Measurements from ENCODE around the gene CCDC150. TPM values are rescaled to one million over a fixed set of nuclear protein-coding genes. Genes with fewer than 3 reads are reported as not detected.

Gene CCDC150
- total and polyA plus RNA-seq, 9 of the 15 experiments (the other 6 are each of a cell fraction or from before 2014, with no cell fraction given), result 4.4 to 23.1 (median 11.3) TPM

GRCh38 chr2:196742216-196742615, 102.7 kb downstream of the CCDC150 start:
- intact Hi-C loops (cut with micrococcal nuclease) (no loop called here), in situ Hi-C loops (cut with MboI) (loop anchor here (25.0 kb wide), 1 partner anchor 605 kb away; no protein-coding TSS in a partner anchor)
- Histone ChIP-seq H3K9ac (ENCODE audit: insufficient read depth in 1 of 2, low read depth in 2 of 2, low read length in 2 of 2) (no peak overlapping the region), H3K9me3 (replicated peaks; ENCODE audit: control insufficient read depth, insufficient read depth, low read depth, low read length) (no peaks in the 10 kb centered on the region), H3K36me3 (ENCODE audit: control insufficient read depth, insufficient read depth, low read length) (no peaks in the 10 kb centered on the region; the same call in 2 of the 3 replicates), H3K27me3 (ENCODE audit: control insufficient read depth in 2 of 2, insufficient read depth in 2 of 2, low read length in 2 of 2) (no peaks in the 10 kb centered on the region), H3K79me2 (ENCODE audit: control insufficient read depth, insufficient read depth, low read length) (no peaks in the 10 kb centered on the region), H2AFZ (ENCODE audit: low read depth, low read length) (no peak overlapping the region), H3K4me1 (replicated peaks in 1 of 2; ENCODE audit: control insufficient read depth in 2 of 2, insufficient read depth in 2 of 2, low read length in 2 of 2) (no peaks in the 10 kb centered on the region; a peak in 2 of 5 replicates), H3K27ac (ENCODE audit: extremely low read depth, low read depth, low read length) (no peak overlapping the region), H4K20me1 (replicated peaks; ENCODE audit: control insufficient read depth, insufficient read depth, low read length) (no peaks in the 10 kb centered on the region), H3K9me1 (ENCODE audit: control insufficient read depth, insufficient read depth, low read length) (no peaks in the 10 kb centered on the region), H3K4me3 (no peak overlapping the region), H3K4me2 (ENCODE audit: insufficient read depth, low read length) (no peak overlapping the region)
- no TSS peak for BruUV-seq (replicated peaks)
- CTCF ChIA-PET (ENCODE audit: low intra/inter-chr PET ratio), result no interaction called here
- WGBS (ENCODE audit: insufficient coverage, low coverage, missing lambda C conversion rate), result 41% methylated on average over 3 of the region's 3 CpGs
- ATAC-seq, result no peak
- POLR2A ChIA-PET, result no interaction called here
- TF ChIP-seq EWSR1 (IDR thresholded peaks at IDR 0.05; ENCODE audit: borderline replicate concordance, low read depth, partially characterized antibody) (no peak), POLR2B (IDR thresholded peaks at IDR 0.05; ENCODE audit: low read depth, partially characterized antibody) (no peak), DPF2 (IDR thresholded peaks at IDR 0.05) (no peak), MYNN (IDR thresholded peaks at IDR 0.05) (no peak), MYNN (CRISPR knock-in tag; IDR thresholded peaks at IDR 0.05) (no peak), MEF2D (tag; conservative IDR thresholded peaks at IDR 0.05; ENCODE audit: low read depth) (no peak), PCBP1 (IDR thresholded peaks at IDR 0.05; ENCODE audit: low read depth, low read length, poor library complexity, severe bottlenecking) (no peak), CHAMP1 (IDR thresholded peaks at IDR 0.05) (no peak)
- TF ChIP-seq, protein P1, sequence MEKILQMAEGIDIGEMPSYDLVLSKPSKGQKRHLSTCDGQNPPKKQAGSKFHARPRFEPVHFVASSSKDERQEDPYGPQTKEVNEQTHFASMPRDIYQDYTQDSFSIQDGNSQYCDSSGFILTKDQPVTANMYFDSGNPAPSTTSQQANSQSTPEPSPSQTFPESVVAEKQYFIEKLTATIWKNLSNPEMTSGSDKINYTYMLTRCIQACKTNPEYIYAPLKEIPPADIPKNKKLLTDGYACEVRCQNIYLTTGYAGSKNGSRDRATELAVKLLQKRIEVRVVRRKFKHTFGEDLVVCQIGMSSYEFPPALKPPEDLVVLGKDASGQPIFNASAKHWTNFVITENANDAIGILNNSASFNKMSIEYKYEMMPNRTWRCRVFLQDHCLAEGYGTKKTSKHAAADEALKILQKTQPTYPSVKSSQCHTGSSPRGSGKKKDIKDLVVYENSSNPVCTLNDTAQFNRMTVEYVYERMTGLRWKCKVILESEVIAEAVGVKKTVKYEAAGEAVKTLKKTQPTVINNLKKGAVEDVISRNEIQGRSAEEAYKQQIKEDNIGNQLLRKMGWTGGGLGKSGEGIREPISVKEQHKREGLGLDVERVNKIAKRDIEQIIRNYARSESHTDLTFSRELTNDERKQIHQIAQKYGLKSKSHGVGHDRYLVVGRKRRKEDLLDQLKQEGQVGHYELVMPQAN (IDR thresholded peaks at IDR 0.05; ENCODE audit: borderline replicate concordance), result no peak
- TF ChIP-seq, protein P2, sequence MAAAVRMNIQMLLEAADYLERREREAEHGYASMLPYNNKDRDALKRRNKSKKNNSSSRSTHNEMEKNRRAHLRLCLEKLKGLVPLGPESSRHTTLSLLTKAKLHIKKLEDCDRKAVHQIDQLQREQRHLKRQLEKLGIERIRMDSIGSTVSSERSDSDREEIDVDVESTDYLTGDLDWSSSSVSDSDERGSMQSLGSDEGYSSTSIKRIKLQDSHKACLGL (CRISPR knock-in tag; IDR thresholded peaks at IDR 0.05; ENCODE audit: borderline replicate concordance, poor library complexity, severe bottlenecking), result no peak
- no peak for FAIRE-seq
- no peak for DNase-seq (ENCODE audit: extremely low read depth in 1 of 4, low spot score in 3 of 4)

Data from K562 (cell line).